Vagina (tissue), 2 donors: Measurements from ENCODE around the gene FGF18.

Experiments
- POLR2A ChIP-seq, 2 donors: fragments of 450-650 bp; IDR thresholded peaks; one replicate each; pipeline ENCODE4 v1.6.1; 2017; ENCODE audit warnings: antibody characterized with exemption in 2 of 2, mild to moderate bottlenecking in 2 of 2, moderate library complexity in 2 of 2
- POLR2AphosphoS5 ChIP-seq, 2 donors: sonication (generic); formaldehyde crosslinking; IDR thresholded peaks; one replicate each; pipeline ENCODE4 v1.9.0; 2017; ENCODE audit warnings: antibody characterized with exemption in 2 of 2, mild to moderate bottlenecking in 2 of 2, low read depth in 1 of 2; ENCODE audit not compliant: insufficient read depth in 1 of 2
- TF ChIP-seq, protein P1 (sequence below), 3 experiments: fragments of 450-650 bp in 2 of 3; fragments of 200-600 bp in 1 of 3; sonication (generic) in 1 of 3; IDR thresholded peaks; one replicate each; pipeline ENCODE4 v1.5.1; 2017 to 2019; ENCODE audit warnings: antibody characterized with exemption in 3 of 3, mild to moderate bottlenecking in 2 of 3, moderate library complexity in 2 of 3

DNA sequence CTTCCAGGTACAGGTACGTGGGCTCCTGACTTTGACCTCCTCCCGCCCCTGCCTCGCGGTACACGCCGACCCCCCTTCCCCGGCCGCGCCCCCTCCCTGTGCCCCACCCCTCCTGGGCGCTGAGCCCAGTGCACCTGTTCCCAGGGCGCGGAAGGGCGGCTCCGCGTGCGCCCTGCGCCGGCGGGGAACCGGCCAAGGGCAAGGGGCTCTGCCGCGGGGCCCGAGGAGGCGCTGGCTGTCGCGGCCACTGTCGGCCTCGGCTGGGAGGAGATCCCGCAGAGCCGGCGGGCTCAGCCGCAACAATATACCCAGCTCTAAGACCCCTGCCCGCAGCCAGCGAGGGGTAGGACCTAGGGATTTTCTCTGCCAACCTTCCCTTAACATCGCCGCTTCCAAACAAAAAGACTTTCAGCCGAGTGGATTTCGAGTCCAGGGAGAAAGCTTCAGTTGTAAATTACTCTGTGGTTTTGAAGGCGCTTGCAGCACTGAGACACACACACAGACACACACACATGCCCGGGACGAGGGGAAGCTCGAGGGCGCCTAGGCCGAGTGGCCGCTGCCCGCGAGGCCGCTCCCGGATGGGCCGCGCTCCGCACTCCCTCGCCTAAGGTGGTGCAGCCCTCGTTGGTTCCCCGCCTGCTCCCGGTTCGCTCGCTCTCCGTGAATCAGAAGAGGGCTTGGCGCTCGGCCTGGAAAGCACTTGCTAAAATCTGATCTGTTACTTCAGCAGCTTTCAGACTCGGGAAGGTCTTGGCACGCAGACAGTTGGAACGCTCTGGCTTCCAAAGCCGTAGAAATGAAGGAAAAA is 1.2 kb downstream of the FGF18 start:
- TF ChIP-seq, protein P1, sequence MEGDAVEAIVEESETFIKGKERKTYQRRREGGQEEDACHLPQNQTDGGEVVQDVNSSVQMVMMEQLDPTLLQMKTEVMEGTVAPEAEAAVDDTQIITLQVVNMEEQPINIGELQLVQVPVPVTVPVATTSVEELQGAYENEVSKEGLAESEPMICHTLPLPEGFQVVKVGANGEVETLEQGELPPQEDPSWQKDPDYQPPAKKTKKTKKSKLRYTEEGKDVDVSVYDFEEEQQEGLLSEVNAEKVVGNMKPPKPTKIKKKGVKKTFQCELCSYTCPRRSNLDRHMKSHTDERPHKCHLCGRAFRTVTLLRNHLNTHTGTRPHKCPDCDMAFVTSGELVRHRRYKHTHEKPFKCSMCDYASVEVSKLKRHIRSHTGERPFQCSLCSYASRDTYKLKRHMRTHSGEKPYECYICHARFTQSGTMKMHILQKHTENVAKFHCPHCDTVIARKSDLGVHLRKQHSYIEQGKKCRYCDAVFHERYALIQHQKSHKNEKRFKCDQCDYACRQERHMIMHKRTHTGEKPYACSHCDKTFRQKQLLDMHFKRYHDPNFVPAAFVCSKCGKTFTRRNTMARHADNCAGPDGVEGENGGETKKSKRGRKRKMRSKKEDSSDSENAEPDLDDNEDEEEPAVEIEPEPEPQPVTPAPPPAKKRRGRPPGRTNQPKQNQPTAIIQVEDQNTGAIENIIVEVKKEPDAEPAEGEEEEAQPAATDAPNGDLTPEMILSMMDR (IDR thresholded peaks at IDR 0.05) = no peak
- TF ChIP-seq POLR2A (IDR thresholded peaks at IDR 0.05) (no peak), POLR2AphosphoS5 (IDR thresholded peaks at IDR 0.05; ENCODE audit: insufficient read depth in 1 of 2, low read depth in 1 of 2) (no peak)
